ENCODE results near the gene EVL. TPM values are rescaled to one million over a fixed set of nuclear protein-coding genes. Genes with fewer than 3 reads are reported as not detected.
A peak's percentile ranks its signal among the peaks of the same experiment; 100 is the strongest.

Gene EVL
- total and polyA plus RNA-seq, 10 of the 15 experiments (the other 5 are each of a cell fraction or from before 2014, with no cell fraction given): 11.9 to 341 (median 89.8) TPM

- TF ChIP-seq BHLHE40 (IDR thresholded peaks at IDR 0.05; ENCODE audit: borderline replicate concordance in 1 of 2, low read depth in 2 of 2, low read length in 1 of 2) (peak; percentile 88), NFXL1 (IDR thresholded peaks at IDR 0.05; ENCODE audit: borderline replicate concordance) (no peak), NRF1 (conservative IDR thresholded peaks at IDR 0.05; ENCODE audit: low read depth, low read length) (no peak), GATAD2B (conservative IDR thresholded peaks at IDR 0.05; ENCODE audit: low read depth) (peak; percentile 82), TCF7 (IDR thresholded peaks at IDR 0.05; ENCODE audit: borderline replicate concordance) (no peak), TCF12 (IDR thresholded peaks at IDR 0.05; ENCODE audit: low read depth, low read length) (peak; percentile 87), PKNOX1 (IDR thresholded peaks at IDR 0.05) (no peak), IKZF1 (conservative IDR thresholded peaks at IDR 0.05) (peak; percentile 99), NKRF (conservative IDR thresholded peaks at IDR 0.05) (peak; percentile 50; the same call in 1 of the 2 replicates), CBX5 (IDR thresholded peaks at IDR 0.05; ENCODE audit: low read depth) (no peak), ZBTB40 (IDR thresholded peaks at IDR 0.05; ENCODE audit: borderline replicate concordance) (0 out of 2 replicates have a peak, but pooled peaks have one; percentile 40), BACH1 (IDR thresholded peaks at IDR 0.05; ENCODE audit: borderline replicate concordance) (peak; percentile 47; the same call in 1 of the 2 replicates), TBL1XR1 (IDR thresholded peaks at IDR 0.05; ENCODE audit: low read depth, low read length) (0 out of 2 replicates have a peak, but pooled peaks have one; percentile 51), ETV6 (conservative IDR thresholded peaks at IDR 0.05 in 1 of 2, IDR thresholded peaks at IDR 0.05 in 1 of 2; ENCODE audit: borderline replicate concordance in 1 of 2, low read depth in 1 of 2) (peak; percentile 87 to 100; a peak in 3 of 4 replicates), MXI1 (IDR thresholded peaks at IDR 0.05; ENCODE audit: low read depth, low read length) (peak; percentile 85), MYB (IDR thresholded peaks at IDR 0.05; ENCODE audit: borderline replicate concordance, low read depth, low read length) (no peak), TARDBP (IDR thresholded peaks at IDR 0.05; ENCODE audit: borderline replicate concordance) (peak; percentile 51; the same call in 1 of the 2 replicates), ZSCAN29 (IDR thresholded peaks at IDR 0.05) (no peak), ZNF622 (IDR thresholded peaks at IDR 0.05) (no peak), RELA (IDR thresholded peaks at IDR 0.05; ENCODE audit: borderline replicate concordance, partially characterized antibody) (peak; percentile 61), ASH2L (IDR thresholded peaks at IDR 0.05; ENCODE audit: borderline replicate concordance, low read depth) (no peak)
Observed at GRCh38 chr14:100067971-100068959, 3.0 kb downstream of the EVL start (continued).

Measured in GM12878 (cell line).